GM12864 (cell line): ENCODE measurements around the gene TOGARAM2.

Experiments
- DNase-seq: peaks from one replicate; pipeline ENCODE4 v3.0.0-alpha.2; 2011; ENCODE audit warnings: low read depth
- H3K4me3 ChIP-seq: 2 replicates; pipeline ENCODE4 v1.5.1; 2011; ENCODE audit warnings: mild to moderate bottlenecking, low read depth, low read length, control low read depth
- CTCF ChIP-seq: IDR thresholded peaks from 2 replicates; pipeline ENCODE4 v1.5.1; 2011; ENCODE audit warnings: low read depth, mild to moderate bottlenecking, moderate library complexity, low read length, control low read depth, inconsistent platforms; ENCODE audit errors: missing control alignments

Gene TOGARAM2

GRCh38 chr2:29031046-29031445 lies 49.9 kb downstream of the TOGARAM2 start:
- no peak for TF ChIP-seq CTCF

GRCh38 chr2:29032189-29032588 lies 51.1 kb downstream of the TOGARAM2 start:
- TF ChIP-seq CTCF: no peak

More at GRCh38 chr2:29031046-29031445, 49.9 kb downstream of the TOGARAM2 start:
- no peak for DNase-seq
- no peak overlapping the region for H3K4me3 ChIP-seq

GRCh38 chr2:29033172-29033571 lies 52.1 kb downstream of the TOGARAM2 start:
- H3K4me3 ChIP-seq: no peak overlapping the region
- DNase-seq: no peak
- no peak for TF ChIP-seq CTCF

More at GRCh38 chr2:29032189-29032588, 51.1 kb downstream of the TOGARAM2 start:
- no peak overlapping the region for H3K4me3 ChIP-seq
- DNase-seq: no peak

- TF ChIP-seq CTCF: no peak
- no peak for DNase-seq
- no peak overlapping the region for H3K4me3 ChIP-seq
These were observed 52.6 kb downstream of the TOGARAM2 start for GRCh38 chr2:29033656-29034055.

GRCh38 chr2:29035016-29035745 lies 54.1 kb downstream of the TOGARAM2 start:
- no peak for TF ChIP-seq CTCF
- no peak for DNase-seq
- no peak overlapping the region for H3K4me3 ChIP-seq

DNA sequence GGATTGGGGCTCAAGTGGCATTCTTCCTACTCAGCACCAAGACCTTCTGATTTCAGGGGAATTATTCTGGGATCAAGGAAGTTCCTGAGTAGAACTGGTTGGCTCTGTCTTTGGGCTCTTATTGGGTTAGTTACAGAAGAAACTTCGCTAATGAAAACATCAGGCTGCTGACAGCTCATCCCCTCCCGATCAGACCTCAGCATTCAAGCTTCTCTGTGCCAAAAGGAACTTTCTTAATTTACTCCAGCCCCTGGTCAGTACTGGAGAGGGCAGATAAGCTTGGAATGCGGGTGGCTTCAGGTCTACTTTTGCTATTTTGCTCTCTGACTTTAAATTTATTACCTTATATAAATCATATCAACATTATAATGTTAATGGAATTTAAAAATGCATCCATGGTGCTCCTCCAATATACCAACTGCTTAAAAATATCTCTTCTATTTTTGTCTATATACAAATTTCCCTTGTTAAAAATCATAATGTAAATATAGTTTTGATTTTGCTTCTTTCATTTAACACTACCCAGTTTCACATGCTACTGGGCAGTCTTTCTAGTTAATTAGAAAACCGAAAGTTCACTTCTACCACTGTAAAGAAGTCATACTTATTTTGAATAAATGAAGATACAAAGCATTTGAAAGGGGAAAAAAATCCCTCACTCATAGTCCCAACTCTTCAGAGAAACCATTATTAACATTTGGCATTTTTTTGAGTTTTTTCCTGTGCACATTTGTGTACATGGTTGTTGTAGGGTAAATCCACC lies 58.8 kb downstream of the TOGARAM2 start:
- DNase-seq: no peak
- no peak for TF ChIP-seq CTCF
- H3K4me3 ChIP-seq: no peak overlapping the region
